OCI-LY1 (cell line): ENCODE data around the gene ING4.

Experiments
- EZH2 ChIP-seq: fragments of 200-600 bp; sonication (generic), shearing (Covaris generic); IDR thresholded peaks from 2 replicates; pipeline ENCODE4 v1.8.0; 2017; ENCODE audit warnings: borderline replicate concordance, mixed run types, mild to moderate bottlenecking, antibody characterized with exemption, low read length, moderate library complexity, mixed read lengths
- TF ChIP-seq, protein P1 (sequence below): fragments of 200-600 bp; sonication (generic), shearing (Covaris generic); IDR thresholded peaks from 2 replicates; pipeline ENCODE4 v1.5.1; 2017; ENCODE audit warnings: mild to moderate bottlenecking, antibody characterized with exemption, low read length, moderate library complexity, mixed read lengths

- TF ChIP-seq, protein P1, sequence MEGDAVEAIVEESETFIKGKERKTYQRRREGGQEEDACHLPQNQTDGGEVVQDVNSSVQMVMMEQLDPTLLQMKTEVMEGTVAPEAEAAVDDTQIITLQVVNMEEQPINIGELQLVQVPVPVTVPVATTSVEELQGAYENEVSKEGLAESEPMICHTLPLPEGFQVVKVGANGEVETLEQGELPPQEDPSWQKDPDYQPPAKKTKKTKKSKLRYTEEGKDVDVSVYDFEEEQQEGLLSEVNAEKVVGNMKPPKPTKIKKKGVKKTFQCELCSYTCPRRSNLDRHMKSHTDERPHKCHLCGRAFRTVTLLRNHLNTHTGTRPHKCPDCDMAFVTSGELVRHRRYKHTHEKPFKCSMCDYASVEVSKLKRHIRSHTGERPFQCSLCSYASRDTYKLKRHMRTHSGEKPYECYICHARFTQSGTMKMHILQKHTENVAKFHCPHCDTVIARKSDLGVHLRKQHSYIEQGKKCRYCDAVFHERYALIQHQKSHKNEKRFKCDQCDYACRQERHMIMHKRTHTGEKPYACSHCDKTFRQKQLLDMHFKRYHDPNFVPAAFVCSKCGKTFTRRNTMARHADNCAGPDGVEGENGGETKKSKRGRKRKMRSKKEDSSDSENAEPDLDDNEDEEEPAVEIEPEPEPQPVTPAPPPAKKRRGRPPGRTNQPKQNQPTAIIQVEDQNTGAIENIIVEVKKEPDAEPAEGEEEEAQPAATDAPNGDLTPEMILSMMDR: no peak
- TF ChIP-seq EZH2: no peak
These were observed 31.8 kb upstream of the ING4 start for GRCh38 chr12:6694701-6695100.
